GM18909 (cell line): Measurements from ENCODE around the gene STIM2.
"Not testable (repeated sequence)": the region's sequence is repeated elsewhere in the genome, so short reads cannot be mapped to it uniquely, and the experiment has no call there.

Experiments used
- ATAC-seq: cut with Tn5 transposase; IDR thresholded peaks from one replicate; pipeline ENCODE4 v1.9.1; 2021; ENCODE audit warnings: mild to moderate bottlenecking; ENCODE audit not compliant: unreplicated experiment, poor library complexity

The STIM2 gene

GRCh38 chr4:26945794-26946193 lies 85.2 kb downstream of the STIM2 start:
- no peak for ATAC-seq

- ATAC-seq, result no peak
Measured at GRCh38 chr4:26947318-26947717, 86.7 kb downstream of the STIM2 start.

GRCh38 chr4:26950446-26950845 lies 89.8 kb downstream of the STIM2 start:
- ATAC-seq, result no peak

GRCh38 chr4:26952891-26953290 lies 92.2 kb downstream of the STIM2 start:
- ATAC-seq, result no peak

- no peak for ATAC-seq
Measured at GRCh38 chr4:26953366-26953765, 92.7 kb downstream of the STIM2 start.

- ATAC-seq, result no peak
Measured at GRCh38 chr4:26953770-26954423, 93.3 kb downstream of the STIM2 start.

- no peak for ATAC-seq
Measured at GRCh38 chr4:26955241-26955640, 94.6 kb downstream of the STIM2 start.

GRCh38 chr4:26958925-26959653 lies 98.4 kb downstream of the STIM2 start:
- no peak for ATAC-seq

GRCh38 chr4:26959654-26960047 lies 99.0 kb downstream of the STIM2 start:
- no peak for ATAC-seq

GRCh38 chr4:26962720-26963119 lies 102.1 kb downstream of the STIM2 start:
- ATAC-seq, result no peak

GRCh38 chr4:26964512-26964911 lies 103.9 kb downstream of the STIM2 start:
- ATAC-seq, result no peak

GRCh38 chr4:26964994-26965393 lies 104.4 kb downstream of the STIM2 start:
- ATAC-seq, result no peak

GRCh38 chr4:26975464-26976181 lies 115.0 kb downstream of the STIM2 start:
- ATAC-seq, result not testable (repeated sequence)

GRCh38 chr4:26978387-26979053 lies 117.9 kb downstream of the STIM2 start:
- ATAC-seq, result no peak

- no peak for ATAC-seq
Measured at GRCh38 chr4:26984896-26985295, 124.3 kb downstream of the STIM2 start.

- peak; percentile 97 for ATAC-seq
Measured at GRCh38 chr4:26985873-26986272, 125.2 kb downstream of the STIM2 start.

GRCh38 chr4:26987191-26987590 lies 126.5 kb downstream of the STIM2 start:
- no peak for ATAC-seq

- no peak for ATAC-seq
Measured at GRCh38 chr4:26991057-26991456, 130.4 kb downstream of the STIM2 start.

- peak; percentile 96 for ATAC-seq
Measured at GRCh38 chr4:26992657-26993361, 132.2 kb downstream of the STIM2 start.

GRCh38 chr4:26993539-26993938 lies 132.9 kb downstream of the STIM2 start:
- ATAC-seq, result no peak
